Esophagus squamous epithelium (tissue), 5 donors: Measurements from ENCODE around the gene CAB39L. TPM values are rescaled to one million over a fixed set of nuclear protein-coding genes. Genes with fewer than 3 reads are reported as not detected.

Source experiments
- DNase-seq: peaks from one replicate; lab custom pipeline; 2025; lab: John Stamatoyannopoulos, UW
- H3K27ac ChIP-seq, 4 donors: fragments of 200-600 bp; sonication (generic); one replicate each; pipeline ENCODE4 v1.5.1; 2016 to 2019; ENCODE audit warnings: mild to moderate bottlenecking in 1 of 4
- H3K27me3 ChIP-seq, 4 donors: fragments of 200-600 bp; sonication (generic); 1 replicate in 3 of 4; 2 replicates in 1 of 4; pipeline versions ENCODE4 v1.5.1 to v1.6.0; 2017 to 2021; ENCODE audit warnings: antibody characterized with exemption in 1 of 4
- H3K36me3 ChIP-seq, 3 donors: fragments of 200-600 bp; sonication (generic); one replicate each; pipeline ENCODE4 v1.5.1; 2016 to 2019
- H3K4me1 ChIP-seq, 3 donors: fragments of 200-600 bp; sonication (generic); one replicate each; pipeline ENCODE4 v1.5.1; 2017 to 2019
- H3K4me3 ChIP-seq, 4 donors: fragments of 200-600 bp; sonication (generic); 1 replicate in 3 of 4; 2 replicates in 1 of 4; pipeline ENCODE4 v1.5.1; 2016 to 2019; ENCODE audit warnings: mild to moderate bottlenecking in 2 of 4, moderate library complexity in 1 of 4
- H3K9me3 ChIP-seq, 3 donors: fragments of 200-600 bp; sonication (generic); one replicate each; pipeline ENCODE4 v1.5.1; 2016 to 2019
- POLR2A ChIP-seq, 4 donors: fragments of 450-650 bp; IDR thresholded peaks; one replicate each; pipeline ENCODE4 v1.6.1; 2017; ENCODE audit warnings: antibody characterized with exemption in 4 of 4, mild to moderate bottlenecking in 4 of 4, moderate library complexity in 3 of 4
- WGBS, 2 donors: methylation state at CpG; one replicate each; pipeline ENCODE4 v1.1.5; 2018; 5-methylcytosine and 5-hydroxymethylcytosine counted together
- intact Hi-C: fragments of 100-400 bp; cut with DNase I; formaldehyde crosslinking; loops from one replicate; pipeline ENCODE4 v1.15.0; 2022
- total RNA-seq, 4 donors: library from RNA; depleted of rRNA; stranded (reverse); fragments of >200 nt; gene quantifications; one replicate each; pipeline ENCODE4 v1.1.0, GENCODE V29; 2016
- TF ChIP-seq, protein P1 (sequence below), 6 experiments: fragments of 450-650 bp in 4 of 6; fragments of 200-600 bp in 2 of 6; sonication (generic) in 2 of 6; IDR thresholded peaks; one replicate each; pipeline ENCODE4 v1.5.1; 2016 to 2019; ENCODE audit warnings: antibody characterized with exemption in 6 of 6, mild to moderate bottlenecking in 4 of 6, moderate library complexity in 4 of 6
- donor health status: DM: yes; HTN: yes; CAD: no.

The CAB39L gene
- total RNA-seq, 4 donors from 2014 or later, result 16.9 to 29.2 (median 21.2) TPM

DNA sequence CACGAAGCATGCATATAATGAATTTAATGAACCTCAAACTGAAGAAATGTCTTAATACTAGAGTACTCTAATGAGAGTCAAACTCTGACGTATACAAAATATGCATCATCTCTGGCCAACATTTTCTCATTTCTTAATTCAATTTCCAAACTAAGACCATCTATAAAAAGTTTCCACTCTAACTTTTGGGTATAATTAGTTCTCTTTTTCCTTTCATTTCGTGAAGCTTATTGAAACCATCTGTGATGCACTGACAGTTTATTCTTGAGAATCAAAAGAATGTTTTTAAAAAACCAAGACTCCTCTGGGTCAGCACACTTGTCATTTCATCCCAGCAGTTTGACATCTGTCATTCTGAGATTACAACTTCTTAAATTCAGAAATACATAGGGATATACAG lies 90.0 kb downstream of the CAB39L start:
- no peak overlapping the region for H3K4me3 ChIP-seq
- DNase-seq, result no peak
- intact Hi-C loops, result no loop called here
- H3K36me3 ChIP-seq, result peaks cover 0 to 52% (median 0%) of the 10 kb centered on the region in 3 donors
- H3K9me3 ChIP-seq, result no peaks in the 10 kb centered on the region
- TF ChIP-seq, protein P1, sequence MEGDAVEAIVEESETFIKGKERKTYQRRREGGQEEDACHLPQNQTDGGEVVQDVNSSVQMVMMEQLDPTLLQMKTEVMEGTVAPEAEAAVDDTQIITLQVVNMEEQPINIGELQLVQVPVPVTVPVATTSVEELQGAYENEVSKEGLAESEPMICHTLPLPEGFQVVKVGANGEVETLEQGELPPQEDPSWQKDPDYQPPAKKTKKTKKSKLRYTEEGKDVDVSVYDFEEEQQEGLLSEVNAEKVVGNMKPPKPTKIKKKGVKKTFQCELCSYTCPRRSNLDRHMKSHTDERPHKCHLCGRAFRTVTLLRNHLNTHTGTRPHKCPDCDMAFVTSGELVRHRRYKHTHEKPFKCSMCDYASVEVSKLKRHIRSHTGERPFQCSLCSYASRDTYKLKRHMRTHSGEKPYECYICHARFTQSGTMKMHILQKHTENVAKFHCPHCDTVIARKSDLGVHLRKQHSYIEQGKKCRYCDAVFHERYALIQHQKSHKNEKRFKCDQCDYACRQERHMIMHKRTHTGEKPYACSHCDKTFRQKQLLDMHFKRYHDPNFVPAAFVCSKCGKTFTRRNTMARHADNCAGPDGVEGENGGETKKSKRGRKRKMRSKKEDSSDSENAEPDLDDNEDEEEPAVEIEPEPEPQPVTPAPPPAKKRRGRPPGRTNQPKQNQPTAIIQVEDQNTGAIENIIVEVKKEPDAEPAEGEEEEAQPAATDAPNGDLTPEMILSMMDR (IDR thresholded peaks at IDR 0.05), result no peak
- no peak for TF ChIP-seq POLR2A (IDR thresholded peaks at IDR 0.05)
- WGBS, 2 donors, result 72 to 81% methylated on average over 3 of the region's 3 CpGs
- peak overlapping the region in 1 of 4 donors; percentile 16 for H3K27ac ChIP-seq
- no peaks in the 10 kb centered on the region for H3K27me3 ChIP-seq
- H3K4me1 ChIP-seq, result peaks cover 0 to 5% (median 2%) of the 10 kb centered on the region in 3 donors

GRCh38 chr13:49351871-49352270 lies 92.0 kb downstream of the CAB39L start:
- TF ChIP-seq POLR2A (IDR thresholded peaks at IDR 0.05), result no peak
- TF ChIP-seq, protein P1 (IDR thresholded peaks at IDR 0.05), result no peak
- no peak for DNase-seq
- intact Hi-C loops, result no loop called here
- no peaks in the 10 kb centered on the region for H3K9me3 ChIP-seq
- peaks cover 0 to 40% (median 0%) of the 10 kb centered on the region in 3 donors for H3K36me3 ChIP-seq
- no peaks in the 10 kb centered on the region for H3K27me3 ChIP-seq
- no peak overlapping the region for H3K27ac ChIP-seq
- 76 to 83% methylated on average over 2 of the region's 2 CpGs for WGBS, 2 donors
- H3K4me1 ChIP-seq, result peaks cover 0 to 5% (median 2%) of the 10 kb centered on the region in 3 donors
- no peak overlapping the region for H3K4me3 ChIP-seq

- intact Hi-C loops, result no loop called here
- WGBS, 2 donors, result 56 to 67% methylated on average over 7 of the region's 7 CpGs
- H3K9me3 ChIP-seq, result no peaks in the 10 kb centered on the region
- DNase-seq, result no peak
- no peaks in the 10 kb centered on the region for H3K27me3 ChIP-seq
- H3K36me3 ChIP-seq, result peaks cover 0 to 21% (median 0%) of the 10 kb centered on the region in 3 donors
- H3K4me3 ChIP-seq, result no peak overlapping the region
- TF ChIP-seq, protein P1 (IDR thresholded peaks at IDR 0.05), result no peak
- H3K4me1 ChIP-seq, result no peaks in the 10 kb centered on the region
- H3K27ac ChIP-seq, result no peak overlapping the region
These were observed 95.1 kb downstream of the CAB39L start for GRCh38 chr13:49348751-49349150.

GRCh38 chr13:49347650-49348385 lies 96.0 kb downstream of the CAB39L start:
- Histone ChIP-seq H3K27me3 (no peaks in the 10 kb centered on the region), H3K4me1 (peaks cover 0 to 2% (median 0%) of the 10 kb centered on the region in 3 donors), H3K36me3 (peaks cover 0 to 30% (median 0%) of the 10 kb centered on the region in 3 donors), H3K27ac (no peak overlapping the region), H3K4me3 (no peak overlapping the region), H3K9me3 (no peaks in the 10 kb centered on the region)
- TF ChIP-seq POLR2A (IDR thresholded peaks at IDR 0.05), result no peak
- TF ChIP-seq, protein P1 (IDR thresholded peaks at IDR 0.05), result no peak
- WGBS, 2 donors, result 88 to 89% methylated on average over 11 to 19 of the region's 23 CpGs
- intact Hi-C loops, result no loop called here
- no peak for DNase-seq

- intact Hi-C loops, result no loop called here
- TF ChIP-seq, protein P1 (IDR thresholded peaks at IDR 0.05), result no peak
- TF ChIP-seq POLR2A (IDR thresholded peaks at IDR 0.05), result no peak
- Histone ChIP-seq H3K9me3 (no peaks in the 10 kb centered on the region), H3K27ac (no peak overlapping the region), H3K36me3 (peaks cover 0 to 34% (median 0%) of the 10 kb centered on the region in 3 donors), H3K4me1 (peaks cover 0 to 7% (median 0%) of the 10 kb centered on the region in 3 donors), H3K4me3 (no peak overlapping the region), H3K27me3 (no peaks in the 10 kb centered on the region)
- no peak for DNase-seq
- WGBS, 2 donors, result 86 to 92% methylated on average over 5 of the region's 5 CpGs
These were observed 97.4 kb downstream of the CAB39L start for GRCh38 chr13:49346460-49346859.
